Esophagus muscularis mucosa (tissue), 4 donors: ENCODE measurements around the gene CAMTA1. TPM values are rescaled to one million over a fixed set of nuclear protein-coding genes. Genes with fewer than 3 reads are reported as not detected.

Experiments
- DNase-seq: peaks from one replicate; pipeline ENCODE4 v3.0.0-alpha.2; 2017; ENCODE audit errors: extremely low spot score
- H3K27ac ChIP-seq, 4 donors: fragments of 200-600 bp; sonication (generic); replicated peaks in 1 of 4; 1 replicate in 3 of 4; 2 replicates in 1 of 4; pipeline ENCODE4 v1.5.1; 2016 to 2019; ENCODE audit warnings: mild to moderate bottlenecking in 1 of 4
- H3K27me3 ChIP-seq, 4 donors: fragments of 200-600 bp; sonication (generic); one replicate each; pipeline versions ENCODE4 v1.5.1 to v1.6.0; 2016 to 2019
- H3K36me3 ChIP-seq, 4 donors: fragments of 200-600 bp; sonication (generic); one replicate each; pipeline ENCODE4 v1.5.1; 2016 to 2019
- H3K4me1 ChIP-seq, 4 donors: fragments of 200-600 bp; sonication (generic); one replicate each; pipeline ENCODE4 v1.5.1; 2016 to 2019
- H3K4me3 ChIP-seq, 4 donors: fragments of 200-600 bp; sonication (generic); 1 replicate in 2 of 4; 2 replicates in 2 of 4; pipeline ENCODE4 v1.5.1; 2016 to 2019; ENCODE audit warnings: mild to moderate bottlenecking in 4 of 4, moderate library complexity in 1 of 4
- H3K9me3 ChIP-seq, 4 donors: fragments of 200-600 bp; sonication (generic); 1 replicate in 3 of 4; 2 replicates in 1 of 4; pipeline ENCODE4 v1.5.1; 2016 to 2019
- CTCF ChIP-seq, 3 experiments: fragments of 200-600 bp in 2 of 3; fragments of 450-650 bp in 1 of 3; sonication (generic) in 2 of 3; IDR thresholded peaks; one replicate each; pipeline ENCODE4 v1.5.1; 2017 to 2019; ENCODE audit warnings: antibody characterized with exemption in 3 of 3, mild to moderate bottlenecking in 2 of 3, moderate library complexity in 1 of 3
- EP300 ChIP-seq: sonication (generic); formaldehyde crosslinking; IDR thresholded peaks from one replicate; pipeline ENCODE4 v1.6.1; 2017; ENCODE audit warnings: antibody characterized with exemption
- POLR2A ChIP-seq: fragments of 450-650 bp; IDR thresholded peaks from one replicate; pipeline ENCODE4 v1.6.1; 2017; ENCODE audit warnings: antibody characterized with exemption, moderate library complexity, mild to moderate bottlenecking, low read depth
- POLR2AphosphoS5 ChIP-seq, 2 donors: sonication (generic); formaldehyde crosslinking; IDR thresholded peaks; one replicate each; pipeline ENCODE4 v1.6.1; 2017; ENCODE audit warnings: antibody characterized with exemption in 2 of 2
- WGBS: methylation state at CpG from one replicate; pipeline ENCODE4 v1.1.5; 2018; 5-methylcytosine and 5-hydroxymethylcytosine counted together
- intact Hi-C: fragments of 100-400 bp; cut with DNase I; formaldehyde crosslinking; loops from one replicate; pipeline ENCODE4 v1.15.1; 2023
- total RNA-seq, 4 donors: library from RNA; depleted of rRNA; stranded (reverse); fragments of >200 nt; gene quantifications; one replicate each; pipeline versions ENCODE4 v1.1.0 to v1.2.1, GENCODE V29; 2016

The CAMTA1 gene
- total RNA-seq, 4 donors from 2014 or later, result 109 to 226 (median 139) TPM

GRCh38 chr1:7280347-7280960 lies 495.2 kb downstream of the CAMTA1 start:
- Histone ChIP-seq H3K9me3 (peaks cover 0 to 13% (median 5%) of the 10 kb centered on the region in 4 donors), H3K4me3 (no peak overlapping the region), H3K36me3 (no peaks in the 10 kb centered on the region), H3K4me1 (no peaks in the 10 kb centered on the region), H3K27ac (no peak overlapping the region), H3K27me3 (peaks cover 0 to 12% (median 0%) of the 10 kb centered on the region in 4 donors)
- intact Hi-C loops, result no loop called here
- WGBS, result 77% methylated on average over 7 of the region's 7 CpGs
- TF ChIP-seq CTCF (IDR thresholded peaks at IDR 0.05) (no peak), EP300 (no peak), POLR2A (no peak), POLR2AphosphoS5 (IDR thresholded peaks at IDR 0.05) (no peak)
- peak; percentile 86 for DNase-seq

GRCh38 chr1:7281821-7282220 lies 496.6 kb downstream of the CAMTA1 start:
- H3K27me3 ChIP-seq, result peaks cover 0 to 12% (median 0%) of the 10 kb centered on the region in 4 donors
- peaks cover 0 to 8% (median 2%) of the 10 kb centered on the region in 4 donors for H3K9me3 ChIP-seq
- 73% methylated on average over 5 of the region's 5 CpGs for WGBS
- DNase-seq, result peak; percentile 34
- no peak overlapping the region for H3K27ac ChIP-seq
- no peaks in the 10 kb centered on the region for H3K36me3 ChIP-seq
- no peak for TF ChIP-seq CTCF (IDR thresholded peaks at IDR 0.05)
- no peak for TF ChIP-seq POLR2AphosphoS5 (IDR thresholded peaks at IDR 0.05)
- no peak for TF ChIP-seq EP300
- TF ChIP-seq POLR2A, result no peak
- intact Hi-C loops, result no loop called here
- H3K4me3 ChIP-seq, result no peak overlapping the region
- H3K4me1 ChIP-seq, result no peaks in the 10 kb centered on the region

- Histone ChIP-seq H3K36me3 (no peaks in the 10 kb centered on the region), H3K27me3 (peaks cover 0 to under 1% (median 0%) of the 10 kb centered on the region in 4 donors), H3K9me3 (no peaks in the 10 kb centered on the region), H3K4me3 (no peak overlapping the region), H3K27ac (no peak overlapping the region), H3K4me1 (no peaks in the 10 kb centered on the region)
- peak; percentile 62 for DNase-seq
- 95% methylated on average over 10 of the region's 10 CpGs for WGBS
- TF ChIP-seq POLR2AphosphoS5 (IDR thresholded peaks at IDR 0.05) (no peak), EP300 (no peak), CTCF (IDR thresholded peaks at IDR 0.05) (no peak), POLR2A (no peak)
- intact Hi-C loops, result no loop called here
Measured at GRCh38 chr1:7284839-7285435, 499.7 kb downstream of the CAMTA1 start.

- peak; percentile 75 for DNase-seq
- Histone ChIP-seq H3K27ac (no peak overlapping the region), H3K36me3 (no peaks in the 10 kb centered on the region), H3K27me3 (no peaks in the 10 kb centered on the region), H3K4me3 (no peak overlapping the region), H3K9me3 (no peaks in the 10 kb centered on the region), H3K4me1 (peaks cover 0 to 2% (median 1%) of the 10 kb centered on the region in 4 donors)
- 91% methylated on average over 9 of the region's 10 CpGs for WGBS
- intact Hi-C loops, result no loop called here
- TF ChIP-seq EP300, result no peak
- no peak for TF ChIP-seq CTCF (IDR thresholded peaks at IDR 0.05)
- no peak for TF ChIP-seq POLR2A
- TF ChIP-seq POLR2AphosphoS5 (IDR thresholded peaks at IDR 0.05), result no peak
Measured at GRCh38 chr1:7285856-7286454, 500.7 kb downstream of the CAMTA1 start.
